ENCODE results near the gene STXBP5L. TPM values are rescaled to one million over a fixed set of nuclear protein-coding genes. Genes with fewer than 3 reads are reported as not detected.

Gene STXBP5L
- total RNA-seq, 1 donor from 2014 or later: 3.0 TPM

DNA sequence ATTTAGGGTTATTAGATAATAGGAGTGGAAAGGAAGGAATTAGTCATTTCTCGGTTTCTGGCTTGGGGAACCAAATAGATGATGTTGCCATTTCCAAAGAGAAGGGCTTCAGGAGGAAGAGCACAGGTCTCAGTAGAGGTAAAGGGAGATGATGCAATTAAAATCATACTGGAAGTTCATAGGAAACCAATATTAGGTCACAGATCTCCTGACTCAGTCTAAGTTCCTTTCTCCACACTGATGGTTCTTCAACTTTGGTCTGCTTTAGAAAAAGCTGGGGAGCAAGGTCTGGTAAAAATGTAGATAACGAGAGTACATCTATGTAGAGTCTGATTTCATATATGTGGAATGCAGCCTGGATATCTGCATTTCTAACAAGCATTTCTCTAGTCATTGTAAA lies 506.9 kb downstream of the STXBP5L start:
- Mint-ChIP-seq H3K4me1 (no peaks in the 10 kb centered on the region), H3K4me3 (no peak overlapping the region), H3K9me3 (no peaks in the 10 kb centered on the region), H3K27me3 (ENCODE audit: low read depth) (no peaks in the 10 kb centered on the region), H3K27ac (ENCODE audit: unreplicated experiment) (no peak overlapping the region), H3K36me3 (ENCODE audit: low read depth) (no peaks in the 10 kb centered on the region)
- DNase-seq (ENCODE audit: low read depth, low spot score): no peak
- TF ChIP-seq, protein P1, sequence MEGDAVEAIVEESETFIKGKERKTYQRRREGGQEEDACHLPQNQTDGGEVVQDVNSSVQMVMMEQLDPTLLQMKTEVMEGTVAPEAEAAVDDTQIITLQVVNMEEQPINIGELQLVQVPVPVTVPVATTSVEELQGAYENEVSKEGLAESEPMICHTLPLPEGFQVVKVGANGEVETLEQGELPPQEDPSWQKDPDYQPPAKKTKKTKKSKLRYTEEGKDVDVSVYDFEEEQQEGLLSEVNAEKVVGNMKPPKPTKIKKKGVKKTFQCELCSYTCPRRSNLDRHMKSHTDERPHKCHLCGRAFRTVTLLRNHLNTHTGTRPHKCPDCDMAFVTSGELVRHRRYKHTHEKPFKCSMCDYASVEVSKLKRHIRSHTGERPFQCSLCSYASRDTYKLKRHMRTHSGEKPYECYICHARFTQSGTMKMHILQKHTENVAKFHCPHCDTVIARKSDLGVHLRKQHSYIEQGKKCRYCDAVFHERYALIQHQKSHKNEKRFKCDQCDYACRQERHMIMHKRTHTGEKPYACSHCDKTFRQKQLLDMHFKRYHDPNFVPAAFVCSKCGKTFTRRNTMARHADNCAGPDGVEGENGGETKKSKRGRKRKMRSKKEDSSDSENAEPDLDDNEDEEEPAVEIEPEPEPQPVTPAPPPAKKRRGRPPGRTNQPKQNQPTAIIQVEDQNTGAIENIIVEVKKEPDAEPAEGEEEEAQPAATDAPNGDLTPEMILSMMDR (conservative IDR thresholded peaks at IDR 0.05): no peak

DNA sequence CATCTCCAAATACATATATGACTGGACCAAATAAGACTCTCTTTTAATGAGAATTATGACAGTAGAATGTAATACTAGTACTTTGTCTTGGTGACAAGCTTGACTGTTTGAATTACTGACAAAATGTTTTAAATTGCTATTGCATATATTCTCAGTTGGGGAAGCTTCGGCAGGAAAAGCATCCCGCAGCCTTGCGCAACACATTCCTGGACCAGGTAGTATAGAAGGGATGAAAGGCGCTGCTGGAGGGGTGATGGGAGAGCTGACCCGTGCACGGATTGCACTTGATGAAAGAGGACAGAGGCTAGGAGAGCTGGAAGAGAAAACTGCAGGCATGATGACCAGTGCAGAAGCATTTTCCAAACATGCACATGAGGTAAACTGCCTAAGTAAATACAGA lies 510.2 kb downstream of the STXBP5L start:
- TF ChIP-seq, protein P1 (conservative IDR thresholded peaks at IDR 0.05): no peak
- no peaks in the 10 kb centered on the region for H3K27me3 Mint-ChIP-seq (ENCODE audit: low read depth)
- H3K4me3 Mint-ChIP-seq: no peak overlapping the region
- H3K9me3 Mint-ChIP-seq: no peaks in the 10 kb centered on the region
- H3K27ac Mint-ChIP-seq (ENCODE audit: unreplicated experiment): no peak overlapping the region
- H3K36me3 Mint-ChIP-seq (ENCODE audit: low read depth): peaks cover 7% of the 10 kb centered on the region
- DNase-seq (ENCODE audit: low read depth, low spot score): no peak
- no peaks in the 10 kb centered on the region for H3K4me1 Mint-ChIP-seq

GRCh38 chr3:121424549-121424948 lies 516.5 kb downstream of the STXBP5L start:
- H3K27ac Mint-ChIP-seq (ENCODE audit: unreplicated experiment): no peak overlapping the region
- no peaks in the 10 kb centered on the region for H3K4me1 Mint-ChIP-seq
- TF ChIP-seq, protein P1 (conservative IDR thresholded peaks at IDR 0.05): no peak
- peaks cover 26% of the 10 kb centered on the region for H3K36me3 Mint-ChIP-seq (ENCODE audit: low read depth)
- no peak overlapping the region for H3K4me3 Mint-ChIP-seq
- no peaks in the 10 kb centered on the region for H3K27me3 Mint-ChIP-seq (ENCODE audit: low read depth)
- H3K9me3 Mint-ChIP-seq: no peaks in the 10 kb centered on the region
- DNase-seq (ENCODE audit: low read depth, low spot score): no peak

DNA sequence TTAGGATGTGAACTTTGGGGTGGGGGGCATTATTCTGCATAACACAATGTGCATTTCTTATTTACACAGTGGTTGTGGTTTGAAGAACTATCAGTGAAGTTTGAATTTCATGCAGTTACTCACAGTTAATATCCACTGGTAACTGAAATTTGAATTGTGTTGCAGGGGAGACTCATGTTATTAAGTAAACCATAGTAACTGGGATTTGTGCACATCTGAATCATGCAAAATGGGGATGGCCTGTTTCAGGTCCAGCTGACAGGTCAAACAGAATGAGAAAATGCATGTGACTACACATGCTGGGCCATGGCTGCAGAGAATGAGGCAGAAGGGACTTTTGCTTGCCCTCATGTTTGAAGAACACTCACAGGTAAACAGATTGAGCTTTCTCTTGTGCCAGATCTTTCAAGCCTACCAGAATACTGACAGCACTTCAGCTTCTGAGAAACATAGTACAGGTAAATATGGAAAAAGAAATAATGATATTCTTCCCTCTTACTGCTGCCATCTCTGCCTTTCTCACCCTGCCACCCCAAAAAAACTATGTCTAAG lies 522.7 kb downstream of the STXBP5L start:
- no peak overlapping the region for H3K27ac Mint-ChIP-seq (ENCODE audit: unreplicated experiment)
- H3K9me3 Mint-ChIP-seq: no peaks in the 10 kb centered on the region
- DNase-seq (ENCODE audit: low read depth, low spot score): no peak
- peaks cover 36% of the 10 kb centered on the region for H3K36me3 Mint-ChIP-seq (ENCODE audit: low read depth)
- H3K4me1 Mint-ChIP-seq: no peaks in the 10 kb centered on the region
- H3K27me3 Mint-ChIP-seq (ENCODE audit: low read depth): no peaks in the 10 kb centered on the region
- H3K4me3 Mint-ChIP-seq: no peak overlapping the region
- TF ChIP-seq, protein P1 (conservative IDR thresholded peaks at IDR 0.05): no peak

DNA sequence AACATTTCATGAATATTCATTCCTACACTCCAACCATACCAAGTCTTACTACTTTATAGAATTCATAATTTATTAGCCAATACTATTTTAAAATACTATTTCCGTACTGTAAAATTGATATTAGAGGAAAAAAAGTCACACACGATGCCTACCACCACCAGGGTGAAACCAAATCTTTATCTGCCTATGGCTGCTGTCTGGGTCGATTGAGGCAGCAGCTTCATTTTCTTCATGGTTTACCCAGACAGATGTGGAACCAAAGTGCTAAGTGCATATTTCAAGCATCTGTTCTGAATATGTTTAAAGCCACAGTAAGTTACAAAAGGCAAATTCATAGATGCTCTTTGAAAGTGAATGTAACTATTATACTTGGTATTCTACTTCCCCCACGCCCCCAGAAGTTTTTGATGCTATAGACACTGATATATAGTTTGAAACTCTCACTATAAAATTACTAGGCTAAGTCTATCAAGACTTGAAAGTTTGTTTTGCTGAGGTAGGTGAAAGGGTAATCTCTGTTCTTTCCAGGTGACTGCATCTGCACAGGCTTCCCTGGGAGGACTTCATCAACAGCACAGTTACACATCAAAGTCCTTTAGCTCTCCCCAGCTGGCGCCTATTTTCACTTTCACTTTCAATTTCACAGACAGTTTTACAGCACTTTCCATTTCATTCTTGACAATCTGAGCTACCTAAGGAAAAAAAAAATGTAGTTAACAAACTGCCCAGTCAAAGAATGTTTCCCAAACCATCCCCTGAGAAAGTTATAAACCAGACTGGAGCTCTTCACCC lies 523.9 kb downstream of the STXBP5L start:
- DNase-seq (ENCODE audit: low read depth, low spot score): no peak
- H3K27me3 Mint-ChIP-seq (ENCODE audit: low read depth): no peaks in the 10 kb centered on the region
- H3K4me3 Mint-ChIP-seq: no peak overlapping the region
- no peaks in the 10 kb centered on the region for H3K9me3 Mint-ChIP-seq
- H3K36me3 Mint-ChIP-seq (ENCODE audit: low read depth): peaks cover 32% of the 10 kb centered on the region
- H3K27ac Mint-ChIP-seq (ENCODE audit: unreplicated experiment): no peak overlapping the region
- TF ChIP-seq, protein P1 (conservative IDR thresholded peaks at IDR 0.05): no peak
- no peaks in the 10 kb centered on the region for H3K4me1 Mint-ChIP-seq
